Measurements from ENCODE around the gene BLVRA.

Gene BLVRA

DNA sequence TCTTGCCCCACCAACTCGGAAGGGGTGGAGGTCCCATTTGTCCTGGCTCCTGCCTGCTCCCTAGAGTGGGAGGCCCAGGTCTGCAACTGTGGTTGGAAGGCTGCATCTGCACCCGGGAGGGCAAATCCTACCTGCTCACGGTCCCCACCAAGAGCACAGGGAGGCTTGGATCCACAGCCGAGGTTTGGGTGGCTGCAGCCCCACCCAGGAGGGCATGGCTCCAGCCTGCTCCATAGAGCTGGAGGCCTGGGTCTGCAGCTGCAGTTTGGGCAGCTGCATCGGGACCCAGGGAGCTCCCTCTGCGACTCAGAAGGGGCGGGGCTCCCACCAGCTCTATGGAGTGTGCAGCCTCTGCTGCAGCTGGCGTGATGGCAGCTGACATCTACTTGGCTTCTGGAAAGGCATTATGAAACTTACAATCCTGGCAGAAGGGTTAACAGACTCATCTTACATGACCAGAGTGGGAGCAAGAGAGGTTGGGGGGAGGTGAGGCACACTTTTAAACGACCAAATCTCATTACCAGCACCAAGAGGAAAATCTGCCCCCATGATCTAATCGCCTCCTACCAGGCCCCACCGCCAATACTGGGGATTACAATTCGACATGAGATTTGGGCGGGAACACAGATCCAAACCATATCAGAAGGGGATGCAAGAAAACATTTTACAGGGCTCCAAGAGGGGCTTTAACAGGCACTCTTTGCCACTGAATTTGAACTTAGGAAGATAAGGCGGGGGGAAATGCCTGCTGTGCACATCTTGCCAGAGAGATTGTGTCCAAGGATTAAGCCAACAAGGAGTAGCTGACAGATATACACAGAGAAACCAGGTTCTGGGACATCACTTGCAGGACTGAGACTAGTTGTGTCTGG, 8.2 kb upstream of the BLVRA start:
- no peak for DNase-seq

DNA sequence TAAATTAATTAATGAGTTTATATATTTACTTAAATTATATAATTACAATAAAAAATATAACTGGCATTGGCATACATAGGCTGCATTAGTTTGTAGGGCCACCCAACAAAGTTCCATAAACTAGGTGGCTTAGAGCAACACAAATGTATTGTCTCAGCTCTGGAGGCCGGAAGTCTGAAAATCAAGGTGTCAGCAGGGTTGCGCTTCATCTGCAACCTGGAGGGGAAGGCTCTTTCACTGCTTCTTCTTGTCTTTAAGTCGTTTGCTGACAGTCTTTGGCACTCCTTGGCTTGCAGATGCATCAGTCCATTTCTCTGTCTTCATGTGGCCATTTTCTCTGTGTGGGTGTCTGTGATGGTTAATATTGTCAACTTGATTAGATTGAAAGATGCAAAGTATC, 6.1 kb upstream of the BLVRA start:
- no peak for DNase-seq

- no peak for DNase-seq
Observed at GRCh38 chr7:43753271-43753810, 5.1 kb upstream of the BLVRA start.

DNA sequence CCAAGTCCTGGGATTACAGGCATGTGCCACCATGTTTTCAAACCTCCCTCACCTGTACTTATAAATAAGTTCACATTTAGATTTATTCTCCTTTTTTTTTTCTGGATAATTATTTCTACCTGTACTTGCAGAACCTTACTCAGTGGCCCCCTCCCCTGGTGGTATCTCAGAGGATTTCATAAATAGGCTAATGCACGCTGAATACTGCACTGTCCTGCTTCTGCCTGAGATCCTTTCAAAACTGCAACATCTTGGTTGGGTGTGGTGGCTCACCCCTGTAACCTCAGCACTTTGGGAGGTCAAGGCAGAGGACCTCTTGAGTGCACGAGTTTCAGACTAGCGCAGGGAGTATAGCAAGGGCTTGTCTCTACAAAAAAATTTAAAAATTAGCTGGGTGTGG, 4.6 kb upstream of the BLVRA start:
- no peak for DNase-seq

- no peak for DNase-seq
Observed at GRCh38 chr7:43754596-43754995, 3.9 kb upstream of the BLVRA start.

DNA sequence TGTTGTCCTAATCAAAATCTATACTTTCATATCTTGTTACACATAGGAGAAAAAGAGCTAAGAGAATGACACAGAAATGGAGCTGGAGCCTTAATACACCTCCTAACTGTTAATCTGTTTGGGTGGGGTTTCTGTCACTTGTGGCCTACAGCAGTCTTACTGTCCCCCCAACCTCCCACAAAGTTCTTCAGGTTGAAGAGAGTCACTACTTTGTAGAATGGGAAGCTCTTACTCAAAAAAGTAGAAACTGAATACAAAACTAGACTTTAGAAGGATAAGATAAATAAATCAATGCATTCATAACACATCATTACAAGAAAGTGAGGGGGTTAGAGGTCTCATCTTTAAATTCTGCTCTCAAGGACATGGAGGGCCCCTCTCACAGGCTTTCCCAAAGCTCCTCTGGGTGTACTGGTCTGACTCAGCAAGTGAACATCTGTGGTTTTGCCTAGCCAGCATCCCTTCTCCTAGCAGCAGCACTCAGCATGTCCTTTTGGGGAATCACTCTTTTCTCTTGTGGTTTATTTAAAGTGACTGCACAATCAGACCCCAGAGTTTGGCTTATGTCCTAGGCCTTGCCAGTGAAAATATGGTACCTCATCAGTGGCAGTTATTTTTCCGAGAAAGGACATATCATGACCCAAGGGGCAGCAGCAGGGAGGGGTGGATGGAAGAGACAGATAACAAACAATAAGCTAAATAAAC, 2.0 kb upstream of the BLVRA start:
- DNase-seq: no peak

DNA sequence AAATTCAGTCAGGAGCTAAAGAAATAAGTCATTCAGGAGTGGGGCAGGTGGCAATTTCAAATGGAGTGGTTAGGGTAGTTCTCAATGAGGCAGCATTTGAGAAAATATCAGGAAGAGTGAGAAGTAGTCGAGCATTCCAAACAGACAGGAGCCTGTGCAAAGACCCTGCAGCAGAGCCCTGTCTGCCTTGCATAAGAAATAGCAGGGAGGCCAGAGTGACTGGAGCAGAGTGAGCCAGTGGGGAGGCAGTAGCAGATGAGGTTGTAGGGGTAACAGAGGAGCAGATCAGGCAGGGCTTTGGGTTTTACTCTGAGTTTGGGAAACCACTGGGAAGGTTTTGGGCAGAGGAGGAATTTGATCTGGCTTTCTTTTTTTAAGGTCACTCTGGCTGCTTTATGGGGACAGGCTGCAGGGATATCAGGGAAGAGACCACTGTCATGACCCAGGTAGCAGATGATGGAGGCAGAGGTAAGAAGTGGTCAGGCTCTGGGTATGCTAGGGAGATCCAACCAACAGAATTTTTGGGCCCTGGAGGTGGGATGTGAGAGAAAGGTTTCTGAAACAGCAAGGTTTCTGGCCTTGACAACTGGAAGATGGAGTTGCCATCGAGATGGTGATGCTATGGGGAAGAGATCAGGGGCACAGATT, 1.3 kb upstream of the BLVRA start:
- DNase-seq: no peak

GRCh38 chr7:43758822-43759683, 573 bp downstream of the BLVRA start:
- no peak for DNase-seq

GRCh38 chr7:43760861-43761260, 2.4 kb downstream of the BLVRA start:
- no peak for DNase-seq

DNA sequence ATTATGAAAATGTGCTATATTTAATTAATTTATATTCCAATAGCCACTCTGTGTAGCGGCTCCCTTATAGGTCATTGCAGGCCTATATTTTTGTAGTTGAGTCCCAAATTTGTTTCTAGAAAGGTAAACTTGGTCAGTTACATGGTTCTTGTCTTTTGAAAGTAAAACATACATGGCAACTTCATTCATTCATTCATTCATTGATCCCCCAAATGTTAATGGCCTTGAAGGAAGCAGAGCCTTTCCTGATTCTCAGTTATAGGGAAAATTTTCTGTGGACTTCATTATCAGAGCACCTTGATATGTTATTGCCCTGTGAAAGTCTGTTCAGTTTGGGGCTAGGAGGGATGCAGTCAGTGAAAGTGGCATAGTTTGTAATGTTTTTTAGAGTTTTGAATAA, 2.9 kb downstream of the BLVRA start:
- no peak for DNase-seq

DNA sequence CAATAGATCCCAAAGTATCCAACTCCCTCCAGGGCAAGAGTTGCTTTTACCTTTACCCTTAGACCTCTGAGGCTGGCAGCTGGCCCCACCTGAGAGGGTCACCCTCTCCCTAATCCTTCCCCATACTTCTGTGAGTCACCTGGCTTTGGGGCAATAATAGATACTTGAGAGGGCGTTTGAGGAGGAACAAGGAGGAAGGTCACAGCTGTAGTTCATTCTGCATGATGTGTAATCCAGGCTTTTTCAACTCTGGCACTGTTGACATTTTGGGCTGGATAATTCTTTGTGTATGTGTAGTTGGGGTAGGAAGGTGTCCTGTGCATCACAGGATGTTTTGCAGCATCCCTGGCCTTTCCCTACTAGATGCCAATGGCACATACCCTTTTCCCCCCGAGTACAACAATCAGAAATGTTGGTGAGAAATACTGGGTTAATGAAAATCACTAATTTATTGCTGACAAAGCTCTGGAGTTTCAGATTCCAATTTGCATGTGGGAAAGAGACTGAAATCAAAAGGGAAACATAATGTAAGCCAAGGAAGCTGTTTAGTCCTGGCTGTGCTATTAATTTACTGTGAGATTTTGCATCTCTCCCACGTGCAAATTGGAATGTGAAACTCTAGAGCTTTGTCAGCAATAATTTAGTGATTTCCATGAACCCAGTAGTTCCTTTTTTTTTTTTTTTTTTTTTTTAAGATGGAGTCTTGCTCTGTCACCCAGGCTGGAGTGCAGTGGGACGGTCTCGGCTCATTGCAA, 3.6 kb downstream of the BLVRA start:
- DNase-seq: no peak

DNA sequence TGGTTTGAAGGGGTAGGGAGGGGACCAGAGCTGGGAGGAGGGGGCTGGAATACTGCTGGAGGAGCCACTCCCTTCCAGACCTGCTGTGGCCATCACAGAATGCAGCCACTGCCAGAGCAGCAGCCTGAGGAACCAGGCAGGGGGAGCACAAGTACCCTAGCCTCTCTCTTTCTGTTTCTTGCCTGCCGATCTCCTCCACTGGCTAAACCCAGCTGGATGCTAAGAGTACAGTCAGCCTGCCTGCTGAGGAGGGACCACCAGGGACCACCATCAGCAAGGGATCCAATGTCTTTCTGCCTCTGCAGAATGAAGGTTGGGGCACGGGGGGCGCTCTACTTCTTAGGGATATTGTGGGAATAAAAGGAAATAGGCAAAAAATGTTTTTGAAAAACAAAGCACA, 4.7 kb downstream of the BLVRA start:
- DNase-seq: no peak

- no peak for DNase-seq
Observed at GRCh38 chr7:43764039-43764761, 5.7 kb downstream of the BLVRA start.

GRCh38 chr7:43764807-43765491, 6.5 kb downstream of the BLVRA start:
- no peak for DNase-seq

DNA sequence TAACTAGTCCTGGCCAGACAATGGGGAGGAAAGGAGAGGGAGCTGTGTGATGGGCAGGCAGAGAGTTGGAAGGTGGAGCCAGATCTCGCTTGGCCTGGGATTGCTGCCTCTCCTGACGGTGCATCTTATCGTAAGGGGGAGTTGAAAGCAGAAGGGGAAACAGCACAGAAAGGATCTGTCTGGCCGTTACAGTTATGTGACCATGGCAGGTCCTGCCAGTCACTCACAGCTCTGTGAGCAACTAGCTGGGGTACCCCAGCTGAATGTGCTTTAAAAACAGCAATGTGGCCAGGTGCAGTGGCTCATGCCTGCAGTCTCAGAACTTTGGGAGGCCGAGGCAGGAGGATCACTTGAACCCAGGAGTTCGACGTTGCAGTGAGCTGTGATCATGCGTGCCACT, 8.1 kb downstream of the BLVRA start:
- no peak for DNase-seq

- DNase-seq: no peak
Observed at GRCh38 chr7:43767311-43767710, 8.8 kb downstream of the BLVRA start.

GRCh38 chr7:43768201-43768886, 9.9 kb downstream of the BLVRA start:
- DNase-seq: no peak

- DNase-seq: no peak
Observed at GRCh38 chr7:43768887-43769272, 10.4 kb downstream of the BLVRA start.

DNA sequence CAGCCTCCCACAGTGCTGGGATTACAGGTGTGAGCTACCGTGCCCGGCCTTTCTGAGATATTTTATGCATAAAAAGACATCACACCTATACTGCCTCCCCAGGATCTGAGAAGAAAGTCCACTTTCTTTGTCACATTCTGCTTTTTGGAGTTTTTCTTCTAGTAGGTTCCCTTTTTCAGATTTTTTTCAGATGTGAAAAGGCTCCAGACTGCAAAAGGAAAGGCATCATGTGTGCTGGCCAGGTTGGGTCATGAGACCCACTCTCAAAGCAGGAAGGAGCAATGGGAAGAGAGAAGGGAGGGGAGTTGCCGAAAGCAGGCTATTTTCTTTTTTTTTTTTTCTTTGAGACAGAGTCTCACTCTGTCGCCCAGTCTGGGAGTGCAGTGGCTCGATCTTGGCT, 10.8 kb downstream of the BLVRA start:
- DNase-seq: no peak
